GM18858 (cell line): ENCODE measurements around the gene KCNMB2.
"Not testable (repeated sequence)": the region's sequence is repeated elsewhere in the genome, so short reads cannot be mapped to it uniquely, and the experiment has no call there.

Experiments used
- ATAC-seq: cut with Tn5 transposase; IDR thresholded peaks from one replicate; pipeline ENCODE4 v1.9.1; 2021; ENCODE audit not compliant: unreplicated experiment

KCNMB2 gene

DNA sequence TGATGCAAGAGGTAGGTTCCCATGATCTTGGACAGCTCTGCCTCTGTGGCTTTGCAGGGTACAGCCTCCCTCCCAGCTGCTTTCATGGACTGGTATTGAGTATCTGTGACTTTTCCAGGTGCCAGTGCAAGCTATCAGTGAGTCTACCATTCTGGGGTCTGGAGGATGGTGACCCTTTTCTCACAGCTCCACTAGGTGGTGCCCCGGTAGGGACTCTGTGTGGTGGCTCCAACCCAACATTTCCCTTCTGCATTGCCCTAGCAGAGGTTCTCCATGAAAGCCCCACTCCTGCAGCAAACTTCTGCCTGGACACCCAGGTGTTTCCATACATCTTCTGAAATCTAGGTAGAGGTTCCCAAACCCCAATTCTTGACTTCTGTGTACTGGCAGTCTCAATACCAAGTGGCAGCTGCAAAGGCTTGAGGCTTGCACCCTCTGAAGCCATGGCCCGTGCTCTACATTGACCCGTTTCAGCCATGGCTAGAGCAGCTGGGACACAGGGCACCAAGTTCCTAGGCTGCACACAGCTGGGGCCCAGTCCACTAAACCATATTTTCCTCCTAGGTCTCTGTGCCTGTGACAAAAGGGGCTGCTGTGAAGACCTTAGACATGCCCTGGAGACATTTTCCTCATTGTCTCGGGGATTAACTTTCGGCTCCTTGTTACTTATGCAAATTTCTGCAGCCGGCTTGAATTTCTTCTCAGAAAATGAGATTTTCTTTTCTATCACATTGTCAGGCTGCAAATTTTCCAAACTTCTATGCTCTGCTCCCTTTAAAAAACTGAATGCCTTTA lies 209.8 kb downstream of the KCNMB2 start:
- ATAC-seq, result not testable (repeated sequence)

DNA sequence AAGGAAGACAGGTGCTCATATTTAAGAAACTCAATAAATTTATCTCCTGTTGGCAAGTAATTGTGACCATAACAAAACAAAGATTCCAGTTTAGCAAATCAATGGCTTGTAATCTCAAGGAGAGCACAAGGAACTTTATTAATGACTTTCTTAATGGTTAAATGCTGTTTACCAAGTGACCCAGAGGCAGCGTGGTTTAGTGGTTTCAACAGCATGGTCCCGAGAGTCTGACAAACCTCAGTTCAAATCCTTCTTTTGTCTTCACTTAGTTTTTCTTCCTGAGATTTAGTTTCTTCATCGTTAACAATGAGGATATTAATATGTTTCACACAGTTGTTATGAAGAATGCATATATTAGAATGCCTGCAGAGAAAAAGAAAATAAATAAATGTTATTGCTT lies 212.6 kb downstream of the KCNMB2 start:
- ATAC-seq, result no peak

DNA sequence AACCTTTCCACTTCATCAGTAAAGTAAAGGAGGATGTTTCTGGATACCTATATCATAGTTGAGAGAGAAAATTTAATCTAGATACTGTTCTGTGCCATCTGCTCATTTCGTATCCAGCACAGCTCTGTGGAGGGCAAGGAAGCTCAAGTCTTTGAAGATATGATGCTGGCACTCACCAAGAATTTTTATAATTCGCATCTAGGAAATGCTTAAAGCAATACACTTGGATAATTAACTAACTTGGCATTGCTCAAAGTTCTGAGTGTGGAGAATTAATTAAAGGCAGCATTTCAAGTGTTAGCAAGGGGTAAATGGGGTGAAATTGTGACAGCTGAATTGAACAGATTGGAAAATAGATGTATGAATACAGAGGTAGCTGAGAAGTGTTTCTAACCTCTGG lies 213.2 kb downstream of the KCNMB2 start:
- no peak for ATAC-seq

DNA sequence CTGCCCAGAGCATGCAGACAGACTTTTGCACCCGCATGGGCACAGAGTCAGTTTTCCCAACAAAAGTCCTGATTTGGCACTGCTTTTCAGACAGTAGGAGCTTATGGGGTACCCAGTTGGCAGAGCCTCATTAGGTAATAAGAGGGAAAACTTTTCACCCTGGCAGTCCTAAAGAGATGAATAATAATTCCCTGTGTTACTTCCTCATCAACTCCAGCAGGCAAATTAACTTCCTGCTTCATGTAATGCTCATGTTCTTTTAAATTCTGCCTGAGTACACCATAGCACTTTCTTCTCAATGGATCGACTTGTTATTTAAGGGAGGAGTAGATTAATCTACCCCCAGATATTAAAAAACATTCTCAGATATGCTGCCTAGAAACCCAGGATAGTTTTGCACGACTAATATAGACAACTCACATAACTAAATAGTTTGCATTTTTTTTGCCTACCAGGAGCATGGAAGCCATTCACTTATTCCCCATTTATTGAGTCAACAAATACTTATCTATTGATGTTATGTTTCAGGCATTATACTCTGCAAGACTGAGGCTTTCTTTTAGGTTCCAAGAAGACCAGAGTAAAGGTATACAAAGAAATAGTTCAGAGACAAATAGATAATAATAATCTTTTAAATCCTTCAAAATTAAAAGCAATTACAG lies 214.5 kb downstream of the KCNMB2 start:
- ATAC-seq, result no peak

DNA sequence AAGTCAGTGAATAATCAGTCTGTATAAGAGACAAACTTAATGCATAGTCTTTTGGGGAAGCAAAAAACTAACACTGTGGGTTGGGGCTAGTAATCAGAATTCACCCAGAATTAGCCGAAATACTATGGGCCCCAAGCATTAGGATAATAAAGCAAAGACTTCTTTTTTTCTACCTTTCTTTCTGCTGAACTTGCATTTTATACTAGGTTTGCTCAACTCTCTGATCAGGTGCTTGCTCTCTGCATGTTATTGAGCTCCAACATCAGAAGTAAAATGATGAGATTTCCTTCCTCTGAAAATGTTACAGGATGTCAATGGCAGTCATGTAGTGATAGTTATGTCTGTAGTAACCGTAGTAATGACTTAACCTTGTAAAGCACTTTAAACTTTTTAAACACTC lies 216.6 kb downstream of the KCNMB2 start:
- ATAC-seq, result no peak

DNA sequence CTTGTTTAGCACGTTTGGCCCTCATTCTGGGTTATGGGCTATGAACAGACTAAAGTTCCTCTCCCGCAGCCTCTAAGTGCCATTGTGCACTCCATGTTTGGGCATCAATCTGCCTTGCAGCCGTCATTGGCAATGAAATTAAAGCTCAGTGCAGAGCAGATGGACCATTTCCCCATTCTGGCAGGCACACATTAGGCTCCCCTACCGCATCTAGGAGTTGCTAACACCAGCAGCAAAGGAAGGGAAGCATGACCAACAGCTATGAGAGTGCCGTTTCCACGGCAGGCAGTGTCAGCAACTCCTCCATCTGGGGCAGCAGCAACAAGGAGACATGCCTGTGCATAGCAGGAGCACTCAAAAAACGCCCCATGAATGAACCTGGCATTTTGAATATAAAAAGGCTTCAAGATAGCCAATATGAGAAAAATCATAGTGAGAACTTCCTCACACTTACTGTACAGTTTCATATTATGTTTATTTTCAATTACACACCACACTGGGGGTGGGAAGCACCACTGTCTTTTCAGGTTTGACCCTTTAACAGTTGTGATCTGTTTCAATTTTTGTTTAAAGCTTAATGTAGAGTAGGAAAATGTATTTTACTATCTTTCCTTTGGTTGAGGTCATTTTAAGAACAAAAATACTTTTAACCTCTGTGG lies 218.7 kb downstream of the KCNMB2 start:
- no peak for ATAC-seq

DNA sequence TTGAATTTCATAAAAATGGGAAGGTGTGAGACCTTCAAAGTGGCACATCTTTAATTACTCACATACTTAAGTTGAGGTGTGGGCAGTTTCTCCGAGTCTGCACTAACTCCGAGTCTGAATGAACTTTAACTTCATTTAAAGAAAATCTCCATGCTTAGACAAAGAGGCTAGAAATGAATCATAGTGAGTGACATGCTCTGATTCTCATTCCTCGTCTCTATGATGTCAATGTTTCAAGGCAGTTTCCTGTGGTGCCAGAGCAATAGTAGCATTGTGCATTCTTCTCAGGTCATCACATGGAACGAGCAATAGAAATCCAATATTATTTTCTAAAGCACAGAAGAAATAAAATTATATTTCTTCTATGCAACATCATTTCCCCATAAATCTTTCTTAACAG lies 224.8 kb downstream of the KCNMB2 start:
- ATAC-seq, result no peak

DNA sequence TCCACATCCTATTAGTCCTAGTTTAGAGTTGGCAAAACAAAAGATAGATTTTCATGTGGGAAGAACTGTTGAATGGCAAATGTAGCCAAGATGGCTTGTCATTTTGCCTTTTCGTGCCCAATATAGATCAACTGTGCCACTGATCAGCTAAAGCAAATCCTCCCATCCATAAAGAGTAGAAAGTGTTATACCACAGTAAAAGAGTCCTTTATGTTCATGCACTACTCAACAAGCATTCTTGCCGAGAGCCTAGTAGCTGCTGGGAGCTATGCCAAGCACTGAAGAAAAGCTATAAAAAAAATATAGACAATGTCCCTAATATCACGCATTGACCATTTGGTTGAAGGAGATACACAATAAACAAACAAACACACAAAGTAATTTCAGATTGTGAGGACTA lies 225.2 kb downstream of the KCNMB2 start:
- no peak for ATAC-seq

DNA sequence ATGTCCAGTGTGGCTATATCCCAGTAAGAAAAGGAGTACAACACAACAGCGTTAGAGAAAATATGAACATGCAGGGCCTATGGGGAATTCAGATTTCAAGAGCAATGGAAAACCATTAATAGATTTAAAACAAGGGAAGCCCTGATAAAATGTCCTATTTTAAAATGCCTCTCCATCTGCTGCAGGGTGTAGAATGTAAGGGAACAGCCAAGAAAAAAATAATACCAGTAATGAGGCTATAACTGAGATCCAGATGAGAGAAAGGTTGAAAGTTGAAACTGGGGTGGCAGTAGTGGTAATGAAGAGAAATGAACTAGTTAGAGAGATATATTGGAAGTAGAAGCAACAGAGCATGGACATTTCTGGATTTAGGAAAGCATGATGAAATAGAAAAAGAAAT lies 226.1 kb downstream of the KCNMB2 start:
- ATAC-seq, result no peak

DNA sequence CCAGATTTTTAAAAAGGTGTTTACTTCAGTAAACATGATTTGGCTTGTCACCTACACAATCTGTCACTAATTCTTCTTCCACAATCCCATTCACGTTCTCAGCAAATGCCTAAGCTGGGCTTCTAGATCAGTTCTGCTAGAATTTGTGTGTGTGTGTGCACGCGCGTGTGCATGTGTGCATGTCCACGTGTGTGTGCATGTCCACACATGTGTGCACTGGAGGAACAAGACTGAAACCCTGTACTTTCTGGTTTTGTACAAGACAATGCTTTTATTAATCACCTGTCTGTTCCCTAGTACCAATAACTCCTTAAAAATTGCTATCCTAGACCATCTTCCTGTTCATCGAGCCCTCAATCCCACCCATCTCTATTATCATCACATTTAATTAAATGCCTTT lies 229.2 kb downstream of the KCNMB2 start:
- no peak for ATAC-seq

DNA sequence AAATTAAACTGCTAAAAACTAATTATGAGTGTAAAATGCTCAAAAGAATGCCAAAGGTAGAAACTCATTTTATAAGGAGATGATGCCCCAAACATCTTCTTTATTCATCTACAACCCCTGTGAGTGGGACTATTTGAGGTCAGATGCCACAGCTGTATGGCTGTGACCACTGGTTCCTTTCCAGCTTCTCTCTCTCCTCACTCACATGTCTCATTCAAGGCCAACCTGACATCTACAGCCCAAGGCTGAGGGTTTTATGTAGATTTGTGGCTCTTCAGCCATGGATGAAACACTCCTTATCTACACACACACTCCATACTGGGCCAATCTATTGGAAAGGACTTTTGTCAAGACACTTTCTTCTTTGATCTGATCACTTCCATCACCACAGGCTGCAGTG lies 231.3 kb downstream of the KCNMB2 start:
- ATAC-seq, result no peak

DNA sequence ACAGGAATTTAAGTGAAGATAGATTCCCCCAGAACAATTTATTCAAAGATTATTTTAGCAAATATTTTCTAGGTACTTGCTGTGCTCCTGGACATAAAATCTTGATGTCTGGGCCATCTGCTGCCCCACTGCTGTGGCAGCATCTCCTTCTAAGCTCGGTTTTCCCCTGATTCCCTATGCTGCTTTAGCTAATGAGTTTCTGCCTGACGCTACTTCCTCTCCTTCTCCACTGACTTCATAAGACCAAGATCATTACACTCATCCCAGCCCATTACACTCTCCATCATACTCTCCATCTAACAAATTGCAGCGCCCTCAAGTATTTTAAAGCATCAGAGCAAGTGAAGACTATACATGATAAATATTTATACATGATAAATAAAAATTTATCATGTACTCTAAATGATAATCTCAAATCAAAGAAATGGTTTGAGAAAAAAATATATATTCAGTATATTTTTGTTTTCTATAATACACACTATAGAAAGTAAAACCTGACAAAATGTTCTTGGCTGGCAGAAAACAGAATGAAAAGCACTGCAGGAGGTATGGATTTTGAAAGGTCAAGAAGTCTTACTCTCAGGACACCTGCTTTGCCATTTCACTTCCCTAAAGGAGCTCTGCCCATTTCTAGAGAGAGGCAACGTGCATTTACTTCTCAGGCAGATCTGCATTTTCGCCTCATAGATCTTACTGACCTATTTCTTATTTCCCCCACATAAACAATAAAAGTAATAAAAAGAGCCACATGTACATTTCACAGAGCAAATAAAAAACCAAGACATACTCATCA lies 232.0 kb downstream of the KCNMB2 start:
- peak; percentile 84 for ATAC-seq

DNA sequence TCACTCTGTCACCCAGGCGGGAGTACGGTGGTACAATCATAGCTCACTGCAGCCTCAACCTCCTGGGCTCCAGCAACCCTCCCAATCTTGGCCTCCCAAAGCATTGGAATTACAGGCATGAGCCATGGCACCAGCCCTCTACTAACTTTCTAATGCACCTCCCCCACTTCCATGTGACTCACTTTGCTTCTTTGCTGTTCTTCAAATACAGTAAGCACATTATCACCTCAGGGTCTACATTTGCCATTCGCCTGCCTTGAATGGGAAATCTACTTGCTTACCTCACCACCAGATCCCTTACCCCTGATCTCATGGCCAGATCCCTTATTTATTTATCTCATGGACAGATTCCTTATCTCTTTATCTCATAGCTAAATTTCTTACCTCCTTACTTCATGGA lies 235.3 kb downstream of the KCNMB2 start:
- no peak for ATAC-seq

DNA sequence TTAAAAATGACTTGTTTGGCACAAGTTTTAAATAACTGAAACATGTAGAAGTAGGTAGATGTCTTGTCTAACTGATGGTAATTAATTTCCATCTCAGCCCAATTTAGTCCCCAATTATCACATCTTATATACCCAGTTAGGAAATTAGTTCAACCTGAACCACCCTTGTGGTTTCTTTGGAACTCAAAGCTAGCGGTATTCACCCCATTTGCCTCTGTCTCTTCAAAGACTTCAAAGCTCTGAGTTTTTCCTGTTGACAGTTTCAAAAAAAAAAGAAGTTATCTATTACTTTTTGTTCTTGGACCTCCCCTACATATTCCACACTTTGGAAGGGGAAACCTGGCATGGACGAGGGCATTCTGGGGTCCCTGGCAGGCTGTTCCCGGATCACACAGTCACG lies 236.5 kb downstream of the KCNMB2 start:
- no peak for ATAC-seq

DNA sequence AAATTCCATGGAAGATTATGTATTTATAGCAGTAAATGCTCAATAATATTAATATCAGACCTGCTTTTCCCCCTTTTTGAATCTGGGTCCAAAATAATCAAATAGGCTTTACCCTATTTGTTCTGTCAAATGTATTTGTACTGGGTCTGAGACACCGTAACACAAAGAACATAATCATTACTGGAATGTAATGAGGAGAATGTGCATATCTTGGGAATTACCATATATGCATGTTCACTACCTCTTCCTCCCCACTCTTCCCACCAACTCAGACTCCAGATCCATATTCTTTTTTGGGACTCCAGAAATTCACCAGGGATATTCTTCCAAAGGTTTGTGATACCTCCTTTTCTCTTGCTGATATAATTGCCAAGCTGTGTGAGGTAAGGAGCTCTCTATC lies 237.1 kb downstream of the KCNMB2 start:
- ATAC-seq, result no peak

DNA sequence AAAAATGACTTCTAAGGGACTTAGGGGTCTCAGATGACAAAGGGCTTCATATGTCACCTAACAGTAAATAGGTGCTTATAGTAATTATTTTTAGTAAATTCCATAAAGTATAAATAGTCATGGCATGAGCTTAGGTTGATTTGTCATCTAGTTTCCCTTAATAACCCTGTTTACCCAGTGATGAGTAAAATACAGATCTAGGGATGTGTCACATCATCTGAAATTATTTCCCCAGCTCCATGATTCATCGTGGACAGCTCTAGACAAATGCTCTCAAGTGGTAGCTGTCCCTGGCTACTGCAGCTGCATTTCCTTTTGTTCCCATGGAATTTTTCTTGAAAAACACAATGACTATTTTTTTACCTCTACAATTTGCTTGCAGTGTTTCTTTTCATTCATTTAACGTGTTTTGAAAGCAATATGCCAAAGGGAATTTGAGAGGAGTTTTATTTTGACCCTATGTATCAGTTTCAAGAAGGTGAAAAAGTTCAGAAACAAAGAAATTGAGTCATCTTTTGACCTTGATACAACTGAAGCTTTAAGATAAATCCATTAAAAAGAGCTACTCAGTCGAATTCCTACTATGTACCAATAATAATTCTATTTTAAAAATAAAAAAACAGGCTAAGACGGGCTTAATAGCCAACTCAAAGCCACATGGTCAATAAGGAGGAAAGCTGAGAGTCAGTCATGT lies 241.6 kb downstream of the KCNMB2 start:
- ATAC-seq, result peak; percentile 80

DNA sequence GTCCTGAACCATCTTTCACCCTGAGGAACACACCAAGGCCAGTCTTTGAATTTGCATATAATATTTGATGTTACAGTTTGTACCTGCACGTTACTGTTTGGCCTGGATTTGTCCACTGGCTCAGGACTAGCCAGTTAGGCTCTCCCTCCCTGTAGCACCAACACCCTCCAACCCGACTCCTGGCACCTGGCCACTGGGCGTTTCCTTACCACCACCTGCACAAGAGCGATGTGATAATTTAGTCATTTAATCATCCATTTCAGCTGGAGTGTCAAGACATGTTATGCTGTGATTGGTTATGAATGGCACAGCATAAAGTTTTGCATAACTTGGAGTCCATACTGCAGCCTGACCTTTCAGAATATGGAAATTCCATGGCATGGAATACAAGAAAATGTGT lies 242.4 kb downstream of the KCNMB2 start:
- ATAC-seq, result no peak

DNA sequence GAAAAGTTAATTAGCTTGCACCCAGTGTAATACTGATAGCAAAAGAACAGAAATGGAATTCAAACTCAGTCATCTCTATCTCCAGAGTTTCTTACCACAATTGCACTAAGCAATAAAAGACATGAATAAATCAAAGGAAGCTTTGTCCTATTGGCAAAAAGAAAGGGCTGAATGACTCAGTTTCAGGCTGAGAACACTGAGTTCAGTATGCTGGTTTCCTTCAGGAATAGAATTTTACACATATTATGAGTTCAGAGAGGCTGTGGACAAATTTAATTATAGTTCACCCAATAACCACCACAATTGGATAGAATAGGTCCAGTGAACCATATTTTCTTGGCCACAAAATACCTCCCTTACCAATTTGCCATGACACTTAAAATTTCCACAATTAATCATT lies 249.7 kb downstream of the KCNMB2 start:
- ATAC-seq, result no peak

DNA sequence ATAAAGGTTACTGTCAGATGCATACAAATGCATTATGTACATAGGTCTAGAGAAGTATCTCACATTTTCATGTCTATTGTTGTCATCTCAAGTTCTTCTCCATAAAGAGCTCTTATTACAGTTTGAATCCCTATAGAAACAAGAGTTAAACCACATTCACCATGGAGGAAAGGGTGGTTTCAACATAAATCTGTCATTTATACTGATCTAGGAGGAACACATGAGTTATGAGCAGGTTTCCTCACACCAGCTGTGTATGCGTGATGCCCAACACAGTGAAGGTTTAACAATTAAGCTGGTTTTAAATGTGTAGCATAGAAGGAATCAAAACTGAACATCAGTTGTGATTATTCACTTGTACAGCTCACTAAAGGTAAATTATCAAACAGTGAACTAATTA lies 251.7 kb downstream of the KCNMB2 start:
- no peak for ATAC-seq

DNA sequence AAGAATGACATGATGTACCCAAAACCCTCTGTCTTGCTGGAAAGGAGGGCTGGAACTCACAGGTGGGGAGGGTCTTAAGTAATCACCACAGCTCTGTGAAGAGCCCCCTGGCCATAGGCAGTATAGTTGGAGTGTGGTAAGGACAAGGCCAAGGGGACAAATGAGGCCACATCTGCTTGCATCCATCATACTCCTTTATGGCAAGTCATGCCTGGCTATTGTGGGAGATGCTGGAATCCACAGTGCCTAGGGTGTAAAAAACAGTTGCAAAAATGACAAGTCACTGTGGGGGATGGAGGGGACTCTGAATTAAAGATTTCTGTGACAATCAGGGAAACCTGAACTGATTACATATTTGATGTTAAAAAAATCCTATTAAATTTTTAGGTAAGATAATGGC lies 258.5 kb downstream of the KCNMB2 start:
- no peak for ATAC-seq

DNA sequence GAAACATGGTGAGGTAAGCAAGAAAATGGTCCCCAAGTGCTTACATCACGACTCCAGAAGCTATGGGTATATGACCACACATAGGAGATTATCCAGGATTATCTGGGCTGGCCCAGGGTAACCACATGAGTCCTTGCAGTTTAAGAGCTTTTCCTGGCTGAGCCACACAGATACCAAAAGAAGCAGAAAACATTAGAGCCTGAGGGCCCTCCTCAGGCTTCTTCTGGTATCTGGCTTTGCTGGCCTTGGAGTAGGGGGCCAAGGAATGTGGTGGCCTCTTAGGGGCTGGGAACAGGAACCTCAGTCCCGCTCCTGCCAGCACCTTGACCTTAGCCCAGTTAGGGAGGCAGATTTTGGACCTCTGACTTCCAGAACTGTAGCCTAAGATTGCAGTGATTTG lies 259.1 kb downstream of the KCNMB2 start:
- no peak for ATAC-seq
